Parathyroid adenoma (tissue), 2 donors: ENCODE data around the gene HRH2.

Source experiments
- H2AFZ ChIP-seq: fragments of 300-600 bp; sonication (generic); one replicate; pipeline ENCODE4 v1.7.0; 2017; ENCODE audit warnings: antibody characterized with exemption, mild to moderate bottlenecking
- H3K27ac ChIP-seq: fragments of 300-600 bp; sonication (generic); one replicate; pipeline ENCODE4 v1.7.0; 2017
- H3K27me3 ChIP-seq: fragments of 300-600 bp; sonication (generic); one replicate; pipeline ENCODE4 v1.7.0; 2017; ENCODE audit warnings: low read length; ENCODE audit not compliant: control insufficient read depth, insufficient read depth
- H3K36me3 ChIP-seq: fragments of 300-600 bp; sonication (generic); one replicate; pipeline ENCODE4 v1.7.0; 2017; ENCODE audit warnings: low read length; ENCODE audit not compliant: control insufficient read depth, insufficient read depth
- H3K4me1 ChIP-seq: fragments of 300-600 bp; sonication (generic); one replicate; pipeline ENCODE4 v1.7.0; 2017; ENCODE audit warnings: control low read depth
- H3K4me2 ChIP-seq: fragments of 300-600 bp; sonication (generic); one replicate; pipeline ENCODE4 v1.7.0; 2017; ENCODE audit warnings: low read length
- H3K4me3 ChIP-seq: fragments of 300-600 bp; sonication (generic); one replicate; pipeline ENCODE4 v1.7.0; 2017; ENCODE audit warnings: low read depth, low read length
- H3K79me2 ChIP-seq: fragments of 300-600 bp; sonication (generic); one replicate; pipeline ENCODE4 v1.7.0; 2017; ENCODE audit warnings: control low read depth
- H3K9ac ChIP-seq: fragments of 300-600 bp; sonication (generic); one replicate; pipeline ENCODE4 v1.7.0; 2017; ENCODE audit warnings: mild to moderate bottlenecking
- H3K9me3 ChIP-seq: fragments of 300-600 bp; sonication (generic); one replicate; pipeline ENCODE4 v1.7.0; 2017; ENCODE audit warnings: low read length; ENCODE audit not compliant: control insufficient read depth
- TF ChIP-seq, protein P1 (sequence below): fragments of 300-600 bp; sonication (generic); IDR thresholded peaks from one replicate; pipeline ENCODE4 v1.7.0; 2017; ENCODE audit warnings: antibody characterized with exemption, mild to moderate bottlenecking
- donor health status: primary hyperparathyroidism.

The HRH2 gene

DNA sequence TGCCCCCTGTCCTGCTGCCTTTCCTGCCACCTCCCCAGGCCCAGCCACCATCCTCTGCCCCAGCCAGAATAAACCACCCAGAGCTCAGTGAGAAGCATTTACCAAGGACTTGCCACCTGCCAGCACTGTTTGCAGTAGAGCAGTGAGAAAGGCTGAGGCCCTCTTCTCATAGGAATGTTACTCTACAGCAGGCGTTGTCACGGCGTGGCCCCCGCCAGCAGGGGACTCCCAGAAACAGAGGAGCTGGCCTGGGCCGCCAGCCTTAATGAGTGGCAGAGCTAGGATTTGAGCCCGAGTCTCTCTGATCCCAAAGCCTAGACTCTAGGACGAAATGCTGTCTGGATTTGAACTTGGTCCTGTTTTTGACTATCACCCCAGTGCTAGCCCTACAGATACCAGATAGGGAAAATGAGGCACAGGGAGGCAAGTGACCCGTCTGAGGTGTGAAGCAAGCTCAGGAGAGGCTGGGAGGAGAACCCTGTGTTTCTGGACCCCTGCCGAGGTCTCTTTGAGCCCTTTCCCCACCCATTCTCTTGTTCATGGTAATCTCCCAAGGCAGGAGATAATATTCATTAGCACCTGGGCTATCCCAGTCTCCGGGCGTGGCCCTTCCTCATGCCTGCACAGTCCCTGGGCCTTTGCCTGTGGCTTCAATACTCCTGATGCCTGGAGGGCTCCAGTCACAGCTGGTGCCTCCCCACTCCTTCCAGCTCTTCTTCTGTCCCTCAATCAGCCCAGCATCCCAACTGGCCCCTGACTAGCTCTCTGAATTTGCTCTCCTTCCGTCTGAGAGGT is 30.7 kb downstream of the HRH2 start:
- Histone ChIP-seq H3K9me3 (no peaks in the 10 kb centered on the region), H3K4me3 (no peak overlapping the region), H3K4me2 (no peak overlapping the region), H3K27me3 (no peaks in the 10 kb centered on the region), H3K9ac (no peak overlapping the region), H2AFZ (no peak overlapping the region), H3K27ac (no peak overlapping the region), H3K4me1 (no peaks in the 10 kb centered on the region), H3K79me2 (no peaks in the 10 kb centered on the region), H3K36me3 (no peaks in the 10 kb centered on the region)
- TF ChIP-seq, protein P1, sequence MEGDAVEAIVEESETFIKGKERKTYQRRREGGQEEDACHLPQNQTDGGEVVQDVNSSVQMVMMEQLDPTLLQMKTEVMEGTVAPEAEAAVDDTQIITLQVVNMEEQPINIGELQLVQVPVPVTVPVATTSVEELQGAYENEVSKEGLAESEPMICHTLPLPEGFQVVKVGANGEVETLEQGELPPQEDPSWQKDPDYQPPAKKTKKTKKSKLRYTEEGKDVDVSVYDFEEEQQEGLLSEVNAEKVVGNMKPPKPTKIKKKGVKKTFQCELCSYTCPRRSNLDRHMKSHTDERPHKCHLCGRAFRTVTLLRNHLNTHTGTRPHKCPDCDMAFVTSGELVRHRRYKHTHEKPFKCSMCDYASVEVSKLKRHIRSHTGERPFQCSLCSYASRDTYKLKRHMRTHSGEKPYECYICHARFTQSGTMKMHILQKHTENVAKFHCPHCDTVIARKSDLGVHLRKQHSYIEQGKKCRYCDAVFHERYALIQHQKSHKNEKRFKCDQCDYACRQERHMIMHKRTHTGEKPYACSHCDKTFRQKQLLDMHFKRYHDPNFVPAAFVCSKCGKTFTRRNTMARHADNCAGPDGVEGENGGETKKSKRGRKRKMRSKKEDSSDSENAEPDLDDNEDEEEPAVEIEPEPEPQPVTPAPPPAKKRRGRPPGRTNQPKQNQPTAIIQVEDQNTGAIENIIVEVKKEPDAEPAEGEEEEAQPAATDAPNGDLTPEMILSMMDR, result no peak

DNA sequence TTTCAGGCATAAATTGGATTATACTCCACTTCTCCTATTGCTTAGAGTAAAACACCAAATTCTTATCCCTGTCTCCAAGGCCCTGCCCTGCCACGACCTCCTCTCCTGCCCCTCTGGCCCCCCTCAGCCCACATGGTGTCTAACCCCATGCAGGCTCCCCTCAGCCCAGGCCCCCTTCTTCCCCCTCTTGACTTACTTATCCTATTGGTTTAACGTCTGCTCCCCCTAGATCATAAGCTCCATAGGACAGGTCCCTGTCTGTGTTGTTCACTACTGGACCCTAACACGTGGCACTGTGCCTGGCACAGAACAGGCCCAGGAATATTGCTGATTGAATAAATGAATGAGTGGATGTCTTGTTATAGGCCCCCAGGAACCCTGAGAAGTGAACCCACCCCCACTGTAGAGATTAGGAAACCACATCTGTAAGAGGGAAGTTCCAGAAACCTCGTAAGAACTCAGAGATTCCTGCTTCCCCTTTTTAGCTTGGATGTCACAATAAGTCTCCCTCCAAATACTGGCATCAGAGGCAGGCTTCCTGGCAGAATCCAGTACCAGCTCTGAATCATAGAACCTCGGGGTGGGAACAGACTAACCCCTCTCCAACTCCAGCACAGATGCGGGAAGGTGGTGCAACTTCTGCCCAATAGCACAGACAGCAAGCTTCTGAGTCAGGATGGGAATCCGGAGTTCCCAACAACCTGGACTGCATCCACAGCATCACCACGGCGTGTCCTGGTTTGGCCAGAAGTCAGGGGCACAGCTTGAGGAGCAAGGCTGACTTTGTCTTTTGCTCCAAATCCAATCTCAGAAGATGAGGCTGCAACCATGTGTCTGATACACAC is 31.5 kb downstream of the HRH2 start:
- H2AFZ ChIP-seq, result no peak overlapping the region
- no peaks in the 10 kb centered on the region for H3K36me3 ChIP-seq
- H3K9ac ChIP-seq, result no peak overlapping the region
- H3K4me1 ChIP-seq, result no peaks in the 10 kb centered on the region
- TF ChIP-seq, protein P1, result no peak
- H3K27ac ChIP-seq, result no peak overlapping the region
- H3K9me3 ChIP-seq, result no peaks in the 10 kb centered on the region
- no peaks in the 10 kb centered on the region for H3K27me3 ChIP-seq
- no peak overlapping the region for H3K4me2 ChIP-seq
- H3K79me2 ChIP-seq, result no peaks in the 10 kb centered on the region
- H3K4me3 ChIP-seq, result no peak overlapping the region

DNA sequence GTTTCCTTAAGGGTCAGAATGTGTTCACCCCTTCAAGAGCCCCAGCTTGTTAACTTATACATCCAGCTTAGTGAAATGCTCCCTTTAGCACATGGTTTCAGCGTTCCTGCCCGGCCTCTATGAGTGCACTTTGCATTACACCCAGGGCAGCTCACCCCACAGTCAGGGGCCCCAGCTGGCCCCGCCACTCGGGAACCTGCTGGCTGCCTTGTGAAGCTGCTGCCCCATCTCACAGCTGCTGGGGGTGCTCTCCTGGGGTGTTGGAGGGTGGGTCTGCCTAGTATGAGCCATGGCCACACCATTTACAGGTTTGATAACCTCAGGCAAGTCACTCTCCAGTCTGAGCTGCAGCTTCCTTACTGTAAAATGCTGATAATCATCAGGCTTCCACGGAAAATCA is 32.2 kb downstream of the HRH2 start:
- Histone ChIP-seq H3K27me3 (no peaks in the 10 kb centered on the region), H3K4me2 (no peak overlapping the region), H2AFZ (no peak overlapping the region), H3K9me3 (no peaks in the 10 kb centered on the region), H3K9ac (no peak overlapping the region), H3K4me3 (no peak overlapping the region), H3K27ac (no peak overlapping the region), H3K79me2 (no peaks in the 10 kb centered on the region), H3K4me1 (peaks cover 1% of the 10 kb centered on the region), H3K36me3 (no peaks in the 10 kb centered on the region)
- TF ChIP-seq, protein P1, result no peak

DNA sequence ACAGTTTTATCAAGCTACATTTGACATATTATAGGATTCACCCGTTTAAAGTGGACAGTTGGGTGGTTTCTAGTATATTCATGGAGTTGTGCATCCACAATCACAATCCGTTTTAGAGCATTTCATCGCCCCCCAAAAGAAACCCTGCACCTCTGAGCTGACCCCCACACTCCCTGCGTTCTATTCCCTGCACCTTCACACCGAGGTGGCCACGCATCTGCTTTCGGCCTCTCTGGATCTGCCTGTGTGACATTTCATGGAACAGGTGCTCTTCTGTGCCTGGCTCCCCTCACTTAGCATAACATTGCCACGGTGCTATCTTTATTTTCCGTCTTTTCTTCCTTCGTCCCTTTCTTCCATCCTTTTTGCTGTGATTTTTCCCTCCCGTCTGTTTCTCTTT is 32.7 kb downstream of the HRH2 start:
- Histone ChIP-seq H3K4me3 (no peak overlapping the region), H3K4me1 (peaks cover 2% of the 10 kb centered on the region), H3K9ac (no peak overlapping the region), H3K4me2 (no peak overlapping the region), H3K36me3 (no peaks in the 10 kb centered on the region), H3K27ac (no peak overlapping the region), H3K79me2 (no peaks in the 10 kb centered on the region), H2AFZ (no peak overlapping the region), H3K27me3 (no peaks in the 10 kb centered on the region), H3K9me3 (no peaks in the 10 kb centered on the region)
- TF ChIP-seq, protein P1, result no peak
